ENCODE data around the gene RAPGEF6. TPM values are rescaled to one million over a fixed set of nuclear protein-coding genes. Genes with fewer than 3 reads are reported as not detected.

RAPGEF6 gene
- total RNA-seq, 6 donors from 2014 or later, result 16.4 to 49.4 (median 31.6) TPM

GRCh38 chr5:131619102-131619501, 15.9 kb downstream of the RAPGEF6 start:
- Histone ChIP-seq H3K27ac (no peak overlapping the region), H3K4me3 (no peak overlapping the region), H3K4me1 (peaks cover 0 to 22% (median 4%) of the 10 kb centered on the region in 4 donors), H3K36me3 (no peaks in the 10 kb centered on the region), H3K9me3 (no peaks in the 10 kb centered on the region), H3K27me3 (no peaks in the 10 kb centered on the region)
- DNase-seq, result peak in 1 of 2 donors; percentile 45
- TF ChIP-seq POLR2AphosphoS5 (IDR thresholded peaks at IDR 0.05) (no peak), CTCF (IDR thresholded peaks at IDR 0.05) (no peak), POLR2A (IDR thresholded peaks at IDR 0.05) (no peak), EP300 (IDR thresholded peaks at IDR 0.05) (no peak)
- ATAC-seq (ENCODE audit: low FRiP score in 2 of 2), result no peak
- 71 to 95% methylated on average over 8 of the region's 8 CpGs for WGBS, 2 donors

- H3K4me3 ChIP-seq, result no peak overlapping the region
- DNase-seq (no peak), ATAC-seq (ENCODE audit: low FRiP score in 2 of 2) (no peak)
- H3K4me1 ChIP-seq, result peaks cover 0 to 22% (median 4%) of the 10 kb centered on the region in 4 donors
- no peaks in the 10 kb centered on the region for H3K9me3 ChIP-seq
- H3K27ac ChIP-seq, result no peak overlapping the region
- no peaks in the 10 kb centered on the region for H3K27me3 ChIP-seq
- TF ChIP-seq POLR2AphosphoS5 (IDR thresholded peaks at IDR 0.05) (no peak), CTCF (IDR thresholded peaks at IDR 0.05) (no peak), EP300 (IDR thresholded peaks at IDR 0.05) (no peak), POLR2A (IDR thresholded peaks at IDR 0.05) (no peak)
- WGBS, 2 donors, result 86 to 88% methylated on average over 11 of the region's 11 CpGs
- H3K36me3 ChIP-seq, result no peaks in the 10 kb centered on the region
Observed at GRCh38 chr5:131617140-131617822, 17.7 kb downstream of the RAPGEF6 start.

GRCh38 chr5:131615957-131616356, 19.1 kb downstream of the RAPGEF6 start:
- WGBS, 2 donors, result 73 to 77% methylated on average over 2 of the region's 2 CpGs
- ATAC-seq (ENCODE audit: low FRiP score in 2 of 2), result no peak
- Histone ChIP-seq H3K4me1 (peaks cover 0 to 22% (median 4%) of the 10 kb centered on the region in 4 donors), H3K36me3 (no peaks in the 10 kb centered on the region), H3K27ac (peak overlapping the region in 2 of 4 donors; percentile 45 to 47), H3K27me3 (no peaks in the 10 kb centered on the region), H3K9me3 (no peaks in the 10 kb centered on the region), H3K4me3 (no peak overlapping the region)
- TF ChIP-seq EP300 (IDR thresholded peaks at IDR 0.05), result no peak
- no peak for TF ChIP-seq CTCF (IDR thresholded peaks at IDR 0.05)
- TF ChIP-seq POLR2AphosphoS5 (IDR thresholded peaks at IDR 0.05), result no peak
- TF ChIP-seq POLR2A (IDR thresholded peaks at IDR 0.05), result no peak
- no peak for DNase-seq

GRCh38 chr5:131613423-131613822, 21.6 kb downstream of the RAPGEF6 start:
- TF ChIP-seq EP300 (IDR thresholded peaks at IDR 0.05) (no peak), CTCF (IDR thresholded peaks at IDR 0.05) (no peak), POLR2AphosphoS5 (IDR thresholded peaks at IDR 0.05) (no peak), POLR2A (IDR thresholded peaks at IDR 0.05) (no peak)

GRCh38 chr5:131611064-131611381, 24.0 kb downstream of the RAPGEF6 start:
- Histone ChIP-seq H3K27me3 (no peaks in the 10 kb centered on the region), H3K36me3 (no peaks in the 10 kb centered on the region), H3K27ac (peak overlapping the region in 1 of 4 donors; percentile 3), H3K9me3 (no peaks in the 10 kb centered on the region), H3K4me1 (peaks cover 3 to 26% (median 12%) of the 10 kb centered on the region in 4 donors), H3K4me3 (no peak overlapping the region)
- no peak for TF ChIP-seq CTCF (IDR thresholded peaks at IDR 0.05)
- no peak for TF ChIP-seq POLR2A (IDR thresholded peaks at IDR 0.05)
- no peak for TF ChIP-seq POLR2AphosphoS5 (IDR thresholded peaks at IDR 0.05)
- no peak for TF ChIP-seq EP300 (IDR thresholded peaks at IDR 0.05)
- DNase-seq (no peak), ATAC-seq (ENCODE audit: low FRiP score in 2 of 2) (no peak)
- WGBS, 2 donors, result 89 to 92% methylated on average over 2 of the region's 2 CpGs

More at GRCh38 chr5:131613423-131613822, 21.6 kb downstream of the RAPGEF6 start:
- no peak overlapping the region for H3K27ac ChIP-seq
- no peaks in the 10 kb centered on the region for H3K36me3 ChIP-seq
- no peaks in the 10 kb centered on the region for H3K9me3 ChIP-seq
- H3K27me3 ChIP-seq, result no peaks in the 10 kb centered on the region
- H3K4me3 ChIP-seq, result no peak overlapping the region
- ATAC-seq (ENCODE audit: low FRiP score in 2 of 2), result no peak
- DNase-seq, result no peak
- H3K4me1 ChIP-seq, result peaks cover 0 to 18% (median 3%) of the 10 kb centered on the region in 4 donors
